ENCODE measurements around the gene MAP7D1. TPM values are rescaled to one million over a fixed set of nuclear protein-coding genes. Genes with fewer than 3 reads are reported as not detected.
A peak's percentile ranks its signal among the peaks of the same experiment; 100 is the strongest.
"Not testable (repeated sequence)": the region's sequence is repeated elsewhere in the genome, so short reads cannot be mapped to it uniquely, and the experiment has no call there.

MAP7D1 gene
- total RNA-seq, 1 experiment from 2014 or later = 82.4 TPM

DNA sequence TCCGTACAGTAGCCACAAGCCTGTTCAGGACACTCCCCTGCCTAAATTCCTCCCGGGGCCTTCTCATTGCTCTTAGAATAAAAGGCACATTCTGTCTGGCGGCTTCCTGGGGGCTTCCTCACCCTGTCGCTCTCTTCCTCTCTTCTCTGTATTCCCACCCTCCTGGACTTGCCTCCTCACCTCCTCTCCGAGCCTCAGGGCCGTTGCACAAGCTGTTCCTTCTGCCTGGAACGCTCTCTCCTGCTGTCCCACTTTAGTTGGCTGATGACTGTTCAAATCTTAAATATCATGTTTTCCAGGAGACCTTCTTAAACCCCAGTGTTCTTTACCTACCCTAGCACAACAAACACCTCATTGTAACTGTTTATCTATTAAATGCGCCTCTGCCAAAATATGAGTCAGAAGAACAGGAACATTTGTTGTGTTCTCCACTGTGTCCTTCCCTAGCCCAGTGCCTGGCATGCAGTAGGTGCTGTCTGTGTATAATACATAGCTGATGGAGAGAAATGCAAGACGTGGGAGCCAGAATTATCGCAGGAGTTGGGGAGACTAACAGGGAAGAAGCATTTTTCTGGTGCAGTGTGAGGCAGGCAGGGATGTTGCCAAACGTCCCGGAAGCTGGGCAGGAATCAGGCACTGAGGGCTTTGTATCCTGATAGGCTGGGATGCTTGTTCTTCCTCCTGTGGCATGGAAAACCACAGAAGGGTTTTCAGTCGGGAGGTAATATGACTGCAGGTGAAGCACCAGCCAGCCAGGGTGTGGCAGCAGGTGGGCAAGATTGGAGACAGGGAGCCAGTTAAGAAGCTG lies 44.2 kb downstream of the MAP7D1 start:
- peak; percentile 34 for DNase-seq (ENCODE audit: low read depth)

DNA sequence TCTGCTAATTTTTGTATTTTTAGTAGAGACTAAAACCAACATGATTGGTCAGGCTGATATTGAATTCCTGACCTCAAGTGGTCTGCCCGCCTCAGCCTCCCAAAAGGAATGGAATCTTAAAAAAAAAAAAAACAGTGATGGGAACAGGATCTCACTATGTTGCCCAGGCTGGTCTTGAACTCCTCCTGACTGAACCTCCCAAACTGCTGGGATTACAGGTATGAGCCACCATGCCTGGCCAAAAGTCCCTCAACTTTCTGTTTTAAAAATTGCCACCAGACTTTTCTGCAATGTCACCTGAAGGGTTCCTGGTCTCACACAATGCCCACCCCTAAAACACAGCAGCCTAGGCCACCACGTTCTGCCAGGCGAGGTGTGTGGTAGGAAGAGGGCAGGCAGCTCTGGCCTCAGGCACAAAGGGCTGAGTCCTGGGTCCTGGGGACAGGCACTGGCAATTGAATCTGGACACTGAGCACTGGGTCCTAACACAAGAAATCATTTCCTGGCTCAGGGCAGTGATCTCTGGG lies 47.1 kb downstream of the MAP7D1 start:
- no peak for DNase-seq (ENCODE audit: low read depth)

GRCh38 chr1:36203554-36204346 lies 47.8 kb downstream of the MAP7D1 start:
- DNase-seq (ENCODE audit: low read depth) = peak; percentile 50

DNA sequence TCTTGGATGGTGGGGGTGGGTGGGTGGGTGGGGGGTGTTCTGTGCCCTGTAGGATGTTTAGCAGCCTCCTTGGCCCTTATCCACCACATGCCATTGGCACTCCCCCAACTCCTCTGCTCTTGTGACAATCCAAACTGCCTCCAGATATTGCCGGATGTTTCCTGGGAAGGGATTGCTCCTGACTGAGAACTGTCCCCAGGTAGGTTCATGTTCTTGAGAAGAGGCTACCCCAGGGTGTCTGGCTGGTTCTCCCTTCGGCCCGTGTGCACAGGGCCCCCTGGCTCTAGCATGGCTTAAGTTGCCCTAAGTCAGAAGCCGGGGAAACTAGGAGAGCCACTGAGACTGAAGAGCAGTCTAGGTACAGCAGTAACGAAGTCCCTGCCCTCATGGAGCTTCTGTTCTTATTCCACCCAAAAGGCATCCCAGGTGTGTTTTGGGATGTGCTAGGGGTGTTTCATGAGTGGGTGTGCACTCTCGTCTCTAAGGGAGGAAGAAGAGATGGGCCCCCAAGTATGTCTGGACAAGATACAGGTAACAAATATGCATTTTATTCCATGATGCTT lies 48.5 kb downstream of the MAP7D1 start:
- peak; percentile 26 for DNase-seq (ENCODE audit: low read depth)

- DNase-seq (ENCODE audit: low read depth) = no peak
Observed at GRCh38 chr1:36206323-36206858, 50.4 kb downstream of the MAP7D1 start.

DNA sequence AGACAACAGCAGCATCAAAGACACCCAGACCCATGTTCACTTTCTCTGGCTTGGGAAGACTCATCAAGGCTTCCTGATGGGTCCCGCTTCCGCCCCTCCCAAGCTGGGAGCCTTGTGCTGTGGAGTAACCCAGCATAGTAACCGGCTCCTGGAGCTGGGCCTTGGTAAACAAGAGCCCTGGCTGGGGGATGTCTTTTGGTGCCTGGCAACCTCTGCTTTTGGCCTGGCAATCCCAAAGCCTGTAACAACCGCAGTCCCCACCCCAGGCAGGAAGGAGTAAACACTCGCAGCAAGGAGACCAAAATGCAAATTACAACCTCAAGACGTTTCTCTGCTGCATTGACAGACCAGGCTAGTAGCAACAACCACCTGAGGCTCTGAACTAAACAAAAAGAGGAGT lies 51.4 kb downstream of the MAP7D1 start:
- peak; percentile 8 for DNase-seq (ENCODE audit: low read depth)

DNA sequence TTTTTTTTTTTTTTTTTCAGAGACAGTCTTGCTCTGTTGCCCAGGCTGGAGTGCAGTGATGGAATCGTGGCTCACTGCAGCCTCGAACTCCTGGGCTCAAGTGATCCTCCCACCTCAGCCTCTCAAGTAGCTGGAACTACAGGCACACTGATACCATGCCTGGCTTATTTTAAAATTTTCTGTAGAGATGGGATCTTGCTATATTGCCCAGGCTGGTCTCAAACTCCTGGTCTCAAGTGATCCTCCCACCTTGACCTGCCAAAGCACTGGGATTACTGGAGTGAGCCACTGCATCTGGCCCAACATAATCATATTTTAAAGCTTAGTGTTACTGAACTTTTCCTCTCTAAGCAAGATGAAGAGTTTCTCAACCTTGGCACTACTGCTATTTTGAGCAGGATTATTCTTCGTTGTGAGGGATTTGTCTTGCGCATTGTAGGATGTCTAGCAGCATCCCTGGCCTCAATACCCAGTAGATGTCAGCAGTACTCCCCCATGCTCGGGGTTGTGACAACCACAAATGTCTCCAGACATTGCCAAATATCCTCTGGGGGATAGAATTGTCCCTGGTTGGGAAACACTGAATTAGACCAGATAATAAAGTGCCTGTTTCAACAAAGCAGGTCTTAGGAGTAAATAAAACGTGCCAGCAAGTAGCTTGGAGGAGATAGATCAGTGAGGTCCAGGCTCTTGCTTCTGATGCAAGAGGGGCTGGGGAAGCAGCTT lies 53.2 kb downstream of the MAP7D1 start:
- no peak for DNase-seq (ENCODE audit: low read depth)

DNA sequence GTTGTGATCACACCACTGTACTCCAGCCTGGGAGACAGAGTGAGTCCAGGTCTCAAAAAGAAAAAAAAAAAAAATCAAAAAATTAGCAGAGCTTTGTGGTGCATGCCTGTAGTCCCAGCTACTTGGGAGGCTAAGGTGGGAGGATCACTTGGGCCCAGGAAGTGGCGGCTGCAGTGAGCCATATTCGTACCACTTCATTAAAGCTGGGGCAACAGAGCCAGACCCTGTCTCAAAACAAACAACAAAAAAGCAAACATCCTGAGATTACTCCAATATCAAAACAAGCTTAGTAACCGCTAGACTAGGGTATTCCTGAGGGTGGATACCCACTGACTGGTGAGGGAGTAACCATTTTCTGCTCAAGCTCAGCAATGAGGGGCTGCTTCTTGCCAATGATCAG lies 55.3 kb downstream of the MAP7D1 start:
- no peak for DNase-seq (ENCODE audit: low read depth)

- DNase-seq (ENCODE audit: low read depth) = no peak
Observed at GRCh38 chr1:36211841-36212240, 55.9 kb downstream of the MAP7D1 start.

DNA sequence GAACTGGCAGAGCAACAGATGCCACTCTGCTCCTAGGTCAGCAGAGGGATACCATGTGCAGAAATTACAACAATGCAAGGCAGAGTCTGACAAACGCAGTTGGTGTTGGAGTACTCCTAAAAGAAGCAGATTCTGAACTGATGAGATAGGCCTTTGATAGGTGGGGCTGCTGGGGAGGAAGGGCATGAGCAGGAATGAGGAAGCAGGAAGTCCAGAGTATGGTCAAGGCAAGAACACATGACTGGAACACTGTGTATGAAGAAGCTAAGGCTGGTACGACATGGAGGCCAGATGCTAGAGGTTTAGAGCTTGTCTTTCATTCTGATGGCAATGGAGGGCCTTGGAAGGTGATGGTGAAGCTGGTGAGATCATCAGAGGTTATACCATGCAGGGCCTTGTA lies 56.8 kb downstream of the MAP7D1 start:
- DNase-seq (ENCODE audit: low read depth) = no peak

GRCh38 chr1:36217670-36218069 lies 61.7 kb downstream of the MAP7D1 start:
- DNase-seq (ENCODE audit: low read depth) = peak; percentile 35

GRCh38 chr1:36221901-36222300 lies 65.9 kb downstream of the MAP7D1 start:
- DNase-seq (ENCODE audit: low read depth) = not testable (repeated sequence)

GRCh38 chr1:36222481-36223380 lies 66.8 kb downstream of the MAP7D1 start:
- DNase-seq (ENCODE audit: low read depth) = no peak

DNA sequence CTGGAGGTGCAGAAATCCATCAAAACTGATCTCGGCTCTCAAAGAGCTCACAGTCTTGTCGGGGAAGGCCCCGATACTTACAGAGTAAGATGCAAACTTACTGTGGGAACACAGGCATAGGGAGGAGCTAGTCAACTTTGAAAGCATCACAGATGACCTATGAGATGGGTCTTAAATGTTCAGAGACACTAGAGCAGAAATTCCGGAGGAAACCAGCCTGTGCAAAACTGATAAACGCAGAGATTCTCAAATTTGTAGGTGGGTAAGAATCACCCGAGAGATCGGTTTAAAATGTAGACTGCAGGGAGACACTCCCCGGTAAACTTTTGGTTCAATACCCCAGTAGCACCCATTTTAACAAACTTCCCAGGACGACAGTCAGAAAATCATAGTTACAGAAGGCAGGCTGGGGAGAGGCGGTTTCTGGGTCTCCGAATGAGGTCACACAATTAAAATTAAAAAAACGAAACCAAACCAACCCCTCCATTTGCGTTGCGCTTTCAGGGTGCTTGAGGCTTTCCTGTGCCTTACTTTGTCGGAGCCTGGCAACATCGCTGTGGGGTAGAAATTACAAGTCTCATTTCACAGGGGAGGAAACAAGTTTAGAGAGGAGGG lies 67.5 kb downstream of the MAP7D1 start:
- peak; percentile 63 for DNase-seq (ENCODE audit: low read depth)

DNA sequence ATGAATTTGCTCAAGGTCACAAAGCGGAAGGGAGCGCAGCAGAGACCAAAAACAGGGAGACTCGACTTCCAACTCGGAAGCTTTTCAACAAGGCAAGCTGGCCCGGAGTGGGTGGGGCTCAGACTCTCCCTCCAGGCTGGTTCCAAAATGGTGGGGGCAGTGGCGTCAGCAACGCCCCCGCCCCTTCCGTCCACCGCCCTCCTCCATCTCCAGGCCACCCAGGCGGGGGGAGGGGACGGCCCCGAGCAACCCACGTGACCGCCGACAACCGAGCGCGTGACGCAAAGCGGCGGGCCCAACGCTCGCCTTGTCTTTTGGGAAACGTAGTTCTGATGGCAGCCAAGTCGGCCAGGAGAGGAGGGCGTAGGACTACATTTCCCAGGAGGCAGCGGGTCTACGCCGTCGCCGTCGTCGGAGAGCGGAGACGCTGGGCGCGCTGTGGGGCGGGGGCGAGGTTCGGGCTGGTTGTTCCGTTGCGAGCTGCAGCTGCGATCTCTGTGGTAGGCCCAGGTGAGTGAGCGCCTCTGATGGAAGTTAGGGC lies 68.1 kb downstream of the MAP7D1 start, which contains the start of gene THRAP3:
THRAP3 (plus strand) TSS at position 448 of the 541 bp plus-strand sequence. CDS start 58,121 bp downstream, outside the sequence.
- DNase-seq (ENCODE audit: low read depth) = peak; percentile 99

DNA sequence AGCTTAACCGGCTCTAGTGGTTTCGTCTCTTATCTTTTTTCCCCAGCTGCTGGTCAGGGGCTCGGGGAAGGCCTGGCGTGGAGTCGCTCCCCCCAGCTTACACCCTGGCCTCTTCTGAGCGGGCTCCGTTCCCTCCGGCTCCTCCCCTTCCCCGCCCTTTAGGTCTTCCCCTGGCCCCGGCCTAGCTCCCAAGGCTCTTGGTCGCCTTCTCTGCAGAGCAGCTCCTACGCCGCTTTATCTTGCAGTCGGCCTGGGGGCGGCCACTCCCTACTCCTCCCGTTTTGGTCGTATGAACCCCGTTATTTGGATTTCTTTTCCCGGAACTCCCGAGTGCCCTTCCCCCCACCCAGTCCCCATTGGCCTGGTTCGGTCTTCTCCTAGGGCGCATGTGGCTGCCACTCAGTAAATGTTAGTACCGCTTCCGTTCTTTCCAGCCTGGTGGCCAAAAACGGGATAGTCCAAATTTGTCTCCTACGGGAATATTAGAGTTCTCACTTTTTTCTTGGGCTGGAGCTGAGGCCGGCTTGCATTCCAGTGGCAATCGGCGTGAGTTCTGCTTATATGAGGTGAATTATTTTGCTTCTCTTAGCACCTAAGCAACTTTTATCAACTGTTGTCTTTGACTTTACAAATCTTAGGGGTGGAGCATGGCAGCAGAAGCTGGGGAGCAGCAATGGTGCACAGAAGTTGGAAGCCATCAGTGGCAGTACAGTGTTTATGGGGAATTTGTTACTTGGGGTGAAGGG lies 68.8 kb downstream of the MAP7D1 start:
- DNase-seq (ENCODE audit: low read depth) = peak; percentile 89

DNA sequence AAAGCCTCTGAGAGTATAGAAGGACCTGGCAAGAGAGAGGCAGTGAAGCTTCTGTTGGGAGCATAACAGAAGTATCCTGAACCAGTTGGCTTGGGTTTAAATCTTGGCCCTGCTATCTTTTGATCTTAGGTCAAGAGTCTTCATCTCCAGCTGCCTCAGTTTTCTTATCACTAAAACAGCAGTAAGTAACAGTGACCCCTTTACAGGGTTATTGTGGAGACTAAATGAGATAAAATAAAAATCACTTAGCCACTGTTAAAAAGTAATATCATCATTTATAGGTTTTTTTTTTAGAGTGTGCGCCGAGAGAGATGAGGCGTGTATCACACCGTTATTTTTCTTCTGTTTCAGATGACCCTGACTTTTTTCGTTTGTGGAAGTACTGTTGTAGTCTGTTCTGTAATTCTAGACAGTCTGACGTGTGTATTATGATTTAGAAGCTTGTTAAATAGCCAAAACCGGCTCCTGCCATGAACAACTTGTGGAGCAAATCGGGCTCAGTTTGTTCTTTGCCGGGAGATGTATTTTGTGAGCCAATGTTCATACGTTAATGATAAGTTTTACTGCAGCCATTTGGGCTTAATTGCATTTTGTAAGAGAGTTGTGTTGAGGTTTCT lies 69.4 kb downstream of the MAP7D1 start:
- DNase-seq (ENCODE audit: low read depth) = no peak

GRCh38 chr1:36230279-36230678 lies 74.3 kb downstream of the MAP7D1 start:
- DNase-seq (ENCODE audit: low read depth) = not testable (repeated sequence)

All from RPMI7951 (cell line).